Stimulated activated effector memory CD8-positive, alpha-beta T cell treated with anti-CD3 and anti-CD28 coated beads, Interleukin-12 subunit alpha, Interleukin-12 subunit beta, amount 100 ng/mL, for 72 hours (primary cell): ENCODE results near the gene C3orf62.
A peak's percentile ranks its signal among the peaks of the same experiment; 100 is the strongest.
"Not testable (repeated sequence)": the region's sequence is repeated elsewhere in the genome, so short reads cannot be mapped to it uniquely, and the experiment has no call there.

ENCODE experiments used
- ATAC-seq: fragments of 150-1000 bp; cut with Tn5 transposase; 2 replicates; pipeline ENCODE4 v1.10.0; 2021
- DNase-seq, 2 donors: peaks; one replicate each; pipeline ENCODE4 v3.0.0; 2021 to 2022; ENCODE audit warnings: low spot score in 2 of 2
- H3K27ac Mint-ChIP-seq: one replicate; pipeline ENCODE4 v1.8.0; 2022; ENCODE audit warnings: mild to moderate bottlenecking, mixed read lengths
- H3K36me3 Mint-ChIP-seq: one replicate; pipeline ENCODE4 v1.8.0; 2022; ENCODE audit warnings: mild to moderate bottlenecking, mixed read lengths
- H3K4me1 Mint-ChIP-seq: one replicate; pipeline ENCODE4 v1.8.0; 2022; ENCODE audit warnings: mixed read lengths
- H3K4me3 Mint-ChIP-seq: one replicate; pipeline ENCODE4 v1.8.0; 2022; ENCODE audit warnings: mild to moderate bottlenecking, mixed read lengths
- H3K9me3 Mint-ChIP-seq: one replicate; pipeline ENCODE4 v1.8.0; 2022; ENCODE audit warnings: mixed read lengths

Gene C3orf62

DNA sequence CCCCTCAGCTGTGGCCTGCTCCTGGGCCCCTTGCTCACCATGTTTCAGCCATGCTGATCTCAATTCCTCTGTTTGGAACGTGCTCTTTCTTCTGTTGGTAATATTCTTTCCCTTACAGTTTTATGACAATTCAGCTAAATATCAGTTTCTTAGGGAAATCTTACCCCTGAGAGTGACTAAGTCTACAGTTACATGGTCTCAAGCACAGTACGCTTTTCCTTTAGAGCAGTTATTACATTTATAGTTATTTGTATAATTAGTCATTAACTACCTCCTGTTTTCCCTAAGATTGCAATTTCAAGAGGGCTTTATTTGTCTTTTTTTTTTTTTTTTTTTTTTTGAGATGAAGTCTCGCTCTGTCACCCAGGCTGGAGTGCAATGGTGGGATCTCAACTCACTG lies 23.5 kb downstream of the C3orf62 start:
- H3K4me1 Mint-ChIP-seq, result no peaks in the 10 kb centered on the region
- no peaks in the 10 kb centered on the region for H3K36me3 Mint-ChIP-seq
- H3K4me3 Mint-ChIP-seq, result no peak overlapping the region
- DNase-seq (no peak), ATAC-seq (no peak)
- no peaks in the 10 kb centered on the region for H3K9me3 Mint-ChIP-seq
- H3K27ac Mint-ChIP-seq, result no peak overlapping the region

DNA sequence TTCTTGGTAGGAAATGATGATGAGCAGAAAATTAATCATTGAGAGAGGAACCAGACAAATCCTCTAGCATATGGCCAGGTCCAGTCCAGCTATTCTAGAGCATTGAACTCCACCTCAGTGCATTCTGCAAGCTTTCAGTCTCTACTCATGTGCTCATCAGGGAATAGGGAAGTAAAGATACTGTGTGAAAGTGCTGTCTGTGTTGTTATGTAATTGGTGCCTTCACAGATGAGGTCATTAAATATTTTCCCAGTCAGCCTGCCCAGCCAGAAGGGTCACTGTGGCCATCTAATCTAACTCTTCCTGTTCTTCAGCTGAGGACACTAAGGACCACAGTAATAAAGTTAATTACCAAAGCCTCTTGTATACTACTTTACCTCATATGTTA lies 28.2 kb downstream of the C3orf62 start:
- no peaks in the 10 kb centered on the region for H3K4me1 Mint-ChIP-seq
- no peaks in the 10 kb centered on the region for H3K9me3 Mint-ChIP-seq
- H3K36me3 Mint-ChIP-seq, result no peaks in the 10 kb centered on the region
- no peak overlapping the region for H3K4me3 Mint-ChIP-seq
- ATAC-seq (no peak), DNase-seq (no peak)
- no peak overlapping the region for H3K27ac Mint-ChIP-seq

DNA sequence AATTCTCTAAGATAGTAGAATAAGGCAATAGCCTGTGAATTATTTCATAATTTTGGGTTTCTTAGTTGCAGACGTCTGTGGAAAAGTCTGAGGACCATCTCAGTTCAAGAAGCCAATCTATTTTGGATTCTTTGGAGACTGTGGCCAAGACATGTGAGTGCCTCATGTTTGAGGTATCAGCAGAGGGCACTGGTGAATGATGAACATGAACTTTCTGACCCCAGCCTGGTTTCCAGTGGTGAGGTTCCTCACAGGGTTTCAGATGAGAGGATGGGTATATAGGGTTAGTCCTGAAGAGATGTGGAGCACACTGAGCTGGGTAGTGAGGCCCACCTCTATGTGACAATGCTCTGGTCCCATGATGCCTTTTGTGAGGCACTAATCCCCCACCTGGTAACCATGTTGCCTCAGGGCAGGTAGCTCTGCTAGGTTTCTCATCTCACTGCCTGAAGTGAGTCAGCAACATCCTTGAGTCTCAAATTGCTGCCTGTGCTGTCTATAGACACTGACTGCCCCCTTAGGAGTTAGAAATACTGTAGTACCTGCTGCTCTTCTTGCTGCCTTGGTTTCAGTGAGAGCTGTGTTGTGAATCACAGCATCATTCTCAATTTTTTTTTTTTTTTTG lies 32.3 kb downstream of the C3orf62 start:
- peak; percentile 51 for ATAC-seq
- no peak overlapping the region for H3K27ac Mint-ChIP-seq
- DNase-seq, result no peak

DNA sequence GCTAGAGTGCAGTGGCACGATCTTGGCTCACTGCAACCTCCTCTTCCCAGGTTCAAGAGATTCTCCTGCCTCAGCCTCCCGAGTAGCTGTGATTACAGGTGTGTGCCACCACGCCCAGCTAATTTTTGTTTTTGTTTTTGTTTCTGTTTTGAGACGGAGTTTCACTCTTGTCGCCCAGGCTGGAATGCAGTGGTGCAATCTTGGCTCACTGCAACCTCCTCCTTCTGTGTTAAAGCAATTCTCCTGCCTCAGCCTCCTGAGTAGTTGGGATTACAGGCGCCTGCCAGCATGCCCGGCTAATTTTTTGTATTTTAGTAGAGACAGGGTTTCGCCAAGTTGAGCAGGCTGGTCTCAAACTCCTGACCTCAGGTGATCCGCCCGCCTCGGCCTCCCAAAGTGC lies 36.9 kb downstream of the C3orf62 start:
- not testable (repeated sequence) for DNase-seq, H3K4me3 Mint-ChIP-seq, H3K27ac Mint-ChIP-seq, ATAC-seq, H3K4me1 Mint-ChIP-seq, H3K36me3 Mint-ChIP-seq, H3K9me3 Mint-ChIP-seq

More for the DNA sequence above, 32.3 kb downstream of the C3orf62 start:
- Mint-ChIP-seq H3K36me3 (no peaks in the 10 kb centered on the region), H3K4me3 (no peak overlapping the region), H3K4me1 (no peaks in the 10 kb centered on the region), H3K9me3 (no peaks in the 10 kb centered on the region)

DNA sequence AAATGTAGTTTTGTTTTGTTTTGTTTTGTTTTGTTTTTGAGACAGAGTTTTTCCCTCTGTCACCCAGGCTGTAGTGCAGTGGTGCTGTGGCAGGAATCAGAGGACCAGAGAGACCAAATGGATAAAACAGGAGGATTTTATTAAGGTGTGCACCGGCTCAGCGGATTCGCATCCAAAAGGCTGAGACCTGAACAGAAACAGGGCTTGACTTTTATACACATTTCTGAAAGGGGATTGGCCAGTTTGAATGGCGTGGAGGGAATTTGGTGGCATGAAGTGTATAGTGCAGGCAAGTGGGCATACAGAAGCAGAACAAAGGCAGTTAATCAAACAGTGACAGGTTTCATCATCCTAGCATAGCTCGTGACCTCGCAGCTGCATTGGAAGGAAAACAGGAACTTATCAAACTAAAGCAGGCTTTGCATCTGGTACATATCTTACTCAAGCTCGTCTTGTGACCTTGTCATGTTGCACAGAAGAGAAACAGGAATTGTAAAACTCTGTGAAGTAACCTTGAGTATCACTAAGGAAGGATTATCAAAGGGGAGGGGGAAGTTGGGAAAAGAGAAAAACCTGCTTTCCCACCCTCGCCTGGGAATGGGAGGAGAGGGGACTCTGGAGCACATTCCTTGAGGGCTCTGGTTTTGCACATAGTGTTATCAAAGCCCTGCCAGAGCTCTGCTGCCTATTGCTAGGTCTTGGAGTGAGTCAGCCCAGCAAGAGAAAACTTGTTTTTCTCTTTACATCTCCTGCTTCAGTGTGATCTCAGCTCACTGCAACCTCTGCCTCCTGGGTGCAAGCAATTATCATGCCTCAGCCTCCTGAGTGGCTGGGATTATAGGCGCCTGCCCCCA lies 38.5 kb downstream of the C3orf62 start:
- H3K4me1 Mint-ChIP-seq, result no peaks in the 10 kb centered on the region
- no peak overlapping the region for H3K27ac Mint-ChIP-seq
- H3K36me3 Mint-ChIP-seq, result no peaks in the 10 kb centered on the region
- DNase-seq (no peak), ATAC-seq (peak; percentile 36)
- H3K9me3 Mint-ChIP-seq, result peaks cover 4% of the 10 kb centered on the region
- H3K4me3 Mint-ChIP-seq, result no peak overlapping the region

DNA sequence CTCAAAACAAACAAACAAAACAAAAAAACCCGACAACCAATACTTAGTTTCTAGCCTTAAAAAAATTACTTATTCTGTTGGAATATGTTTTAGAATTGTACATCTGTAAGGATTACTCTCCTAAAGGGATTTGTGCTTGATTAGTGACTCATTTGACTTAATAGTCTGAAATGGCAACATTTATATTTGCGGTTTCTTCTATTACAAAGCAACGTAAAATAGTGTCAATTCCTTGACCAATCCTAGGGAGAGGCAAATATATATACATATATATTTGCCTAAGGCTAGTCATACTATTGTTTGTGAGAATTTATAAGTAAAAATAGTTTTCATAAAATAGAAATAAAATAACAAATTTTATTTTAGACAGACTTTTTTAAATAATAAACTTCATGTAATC lies 39.7 kb downstream of the C3orf62 start:
- no peak for ATAC-seq
- H3K4me1 Mint-ChIP-seq, result no peaks in the 10 kb centered on the region
- H3K4me3 Mint-ChIP-seq, result no peak overlapping the region
- no peak overlapping the region for H3K27ac Mint-ChIP-seq
- no peak for DNase-seq
- H3K9me3 Mint-ChIP-seq, result peaks cover 13% of the 10 kb centered on the region
- no peaks in the 10 kb centered on the region for H3K36me3 Mint-ChIP-seq

DNA sequence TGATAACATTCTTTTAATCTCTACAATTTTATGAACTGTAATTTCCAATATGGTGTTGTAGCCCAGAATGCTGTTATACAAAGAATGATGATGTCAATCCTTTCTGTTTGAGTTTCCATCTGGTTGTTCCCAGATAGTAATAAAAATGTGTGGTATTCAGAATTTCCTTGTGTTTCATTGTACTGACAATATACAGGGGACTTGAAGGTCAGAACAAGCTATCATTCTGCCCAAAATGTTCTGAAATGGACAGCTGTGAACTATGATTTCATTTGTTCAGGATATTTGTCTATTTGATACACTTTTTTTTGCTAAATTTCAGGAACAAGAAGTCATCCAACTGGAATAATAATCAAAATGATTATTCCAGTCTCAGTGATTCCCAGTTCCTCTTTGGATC lies 40.8 kb downstream of the C3orf62 start:
- Mint-ChIP-seq H3K36me3 (no peaks in the 10 kb centered on the region), H3K4me1 (no peaks in the 10 kb centered on the region), H3K4me3 (no peak overlapping the region), H3K9me3 (peaks cover 16% of the 10 kb centered on the region), H3K27ac (no peak overlapping the region)
- DNase-seq (no peak), ATAC-seq (no peak)

DNA sequence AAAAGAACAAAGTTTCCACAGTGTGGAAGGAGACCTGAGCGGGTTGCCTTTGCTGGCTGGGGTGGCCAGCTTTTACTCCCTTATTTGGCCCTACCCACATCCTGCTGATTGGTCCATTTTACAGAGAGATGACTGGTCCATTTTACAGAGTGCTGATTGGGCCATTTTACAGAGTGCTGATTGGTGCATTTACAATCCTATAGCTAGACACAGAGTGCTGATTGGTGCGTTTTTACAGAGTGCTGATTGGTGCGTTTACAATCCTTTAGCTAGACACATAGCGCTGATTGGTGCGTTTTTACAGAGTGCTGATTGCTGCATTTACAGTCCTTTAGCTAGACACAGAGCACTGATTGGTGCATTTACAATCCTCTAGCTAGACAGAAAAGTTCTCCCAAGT lies 48.2 kb downstream of the C3orf62 start:
- not testable (repeated sequence) for H3K4me3 Mint-ChIP-seq

DNA sequence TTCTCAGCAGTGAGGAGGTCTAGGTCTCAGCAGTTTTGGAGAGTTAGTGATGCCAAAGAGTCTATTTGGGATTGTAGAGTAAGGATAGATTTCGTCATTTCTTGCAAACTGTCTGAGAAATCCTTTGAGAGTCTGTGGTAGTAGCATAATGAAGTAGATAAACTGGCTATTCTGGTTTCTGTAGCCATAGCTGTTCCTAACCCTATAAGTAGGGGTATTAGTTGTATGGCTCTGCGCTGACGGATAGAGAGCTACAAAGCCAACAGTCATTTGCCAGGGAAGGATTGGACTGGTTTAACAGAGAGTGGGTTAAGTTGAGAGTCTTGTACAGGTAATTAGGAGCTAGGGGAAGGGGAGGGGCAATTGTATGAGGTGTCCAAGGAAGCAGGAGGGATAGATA lies 55.0 kb downstream of the C3orf62 start:
- ATAC-seq (no peak), DNase-seq (no peak)
- no peaks in the 10 kb centered on the region for H3K4me1 Mint-ChIP-seq
- H3K9me3 Mint-ChIP-seq, result peaks cover 4% of the 10 kb centered on the region
- H3K36me3 Mint-ChIP-seq, result no peaks in the 10 kb centered on the region
- no peak overlapping the region for H3K27ac Mint-ChIP-seq
- no peak overlapping the region for H3K4me3 Mint-ChIP-seq

More for the DNA sequence above, 48.2 kb downstream of the C3orf62 start:
- peaks cover 31% of the 10 kb centered on the region for H3K9me3 Mint-ChIP-seq
- H3K36me3 Mint-ChIP-seq, ATAC-seq, DNase-seq, H3K27ac Mint-ChIP-seq, H3K4me1 Mint-ChIP-seq: not testable (repeated sequence)

DNA sequence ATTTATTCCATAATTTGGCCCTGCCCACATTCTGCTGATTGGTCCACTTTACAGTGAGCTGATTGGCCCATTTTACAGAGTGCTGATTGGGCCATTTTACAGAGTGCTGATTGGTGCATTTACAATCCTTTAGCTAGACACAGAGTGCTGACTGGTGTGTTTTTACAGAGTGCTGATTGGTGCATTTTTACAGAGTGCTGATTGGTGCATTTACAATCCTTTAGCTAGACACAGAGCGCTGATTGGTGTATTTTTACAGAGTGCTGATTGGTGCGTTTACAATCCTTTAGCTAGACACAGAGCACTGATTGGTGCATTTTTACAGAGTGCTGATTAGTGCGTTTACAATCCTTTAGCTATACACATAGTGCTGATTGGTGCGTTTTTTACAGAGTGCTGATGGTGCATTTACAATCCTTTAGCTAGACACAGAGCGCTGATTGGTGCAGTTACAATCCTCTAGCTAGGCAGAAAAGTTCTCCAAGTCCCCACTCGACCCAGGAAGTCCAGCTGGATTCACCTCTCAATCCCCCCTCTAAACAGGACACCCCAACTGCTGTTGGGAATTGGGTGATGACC lies 56.0 kb downstream of the C3orf62 start:
- H3K36me3 Mint-ChIP-seq, H3K27ac Mint-ChIP-seq, ATAC-seq, DNase-seq, H3K4me1 Mint-ChIP-seq, H3K9me3 Mint-ChIP-seq, H3K4me3 Mint-ChIP-seq: not testable (repeated sequence)

DNA sequence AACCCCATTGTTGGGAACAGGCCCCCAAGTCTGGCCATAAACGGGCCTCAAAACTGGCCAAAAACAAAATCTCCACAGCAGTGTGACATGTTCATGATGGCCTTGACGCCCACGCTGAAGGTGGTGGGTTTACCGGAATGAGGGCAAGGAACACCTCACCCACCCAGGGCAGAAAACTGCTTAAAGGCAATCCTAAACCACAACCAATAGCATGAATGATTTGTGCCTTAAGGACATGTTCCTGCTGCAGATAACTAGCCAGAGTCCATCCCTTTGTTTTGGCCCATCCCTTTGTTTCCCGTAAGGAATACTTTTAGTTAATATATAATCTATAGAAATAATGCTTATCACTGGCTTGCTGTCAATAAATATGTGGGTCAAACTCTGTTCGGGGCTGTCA lies 57.9 kb downstream of the C3orf62 start:
- Mint-ChIP-seq H3K4me1 (no peaks in the 10 kb centered on the region), H3K36me3 (no peaks in the 10 kb centered on the region), H3K27ac (no peak overlapping the region), H3K9me3 (no peaks in the 10 kb centered on the region), H3K4me3 (no peak overlapping the region)
- ATAC-seq (no peak), DNase-seq (no peak)
